Jurkat, Clone E6-1 (cell line): ENCODE results near the gene FAM131B.
A peak's percentile ranks its signal among the peaks of the same experiment; 100 is the strongest.
"Not testable (repeated sequence)": the region's sequence is repeated elsewhere in the genome, so short reads cannot be mapped to it uniquely, and the experiment has no call there.

Experiments
- DNase-seq: peaks from one replicate; pipeline ENCODE4 v3.0.0-alpha.2; 2011; ENCODE audit warnings: low read depth, low spot score
- H3K4me3 ChIP-seq: 2 replicates; pipeline ENCODE4 v1.5.1; 2011; ENCODE audit warnings: mild to moderate bottlenecking, low read length, control low read depth, moderate library complexity

FAM131B gene

DNA sequence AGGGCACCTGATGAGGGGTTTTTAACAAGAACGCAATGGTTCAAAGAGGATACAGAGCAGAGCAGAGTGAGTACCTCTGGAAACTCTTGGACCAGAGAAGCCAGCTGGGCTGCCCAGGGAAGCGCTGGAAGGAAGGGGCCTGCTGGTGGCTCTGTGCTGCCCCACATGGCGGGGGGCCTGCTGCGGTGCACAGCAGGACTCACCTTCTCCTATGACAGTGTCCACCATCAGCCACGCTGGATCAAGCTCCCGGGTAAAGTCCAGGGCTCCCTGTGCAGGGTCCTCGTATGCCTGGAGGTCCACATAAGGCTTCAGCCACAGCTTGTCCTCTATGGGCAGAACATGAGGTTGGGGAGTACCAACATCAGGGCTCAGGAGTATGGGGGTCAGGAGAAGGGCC, 33.7 kb upstream of the FAM131B start:
- H3K4me3 ChIP-seq: no peak overlapping the region
- no peak for DNase-seq

DNA sequence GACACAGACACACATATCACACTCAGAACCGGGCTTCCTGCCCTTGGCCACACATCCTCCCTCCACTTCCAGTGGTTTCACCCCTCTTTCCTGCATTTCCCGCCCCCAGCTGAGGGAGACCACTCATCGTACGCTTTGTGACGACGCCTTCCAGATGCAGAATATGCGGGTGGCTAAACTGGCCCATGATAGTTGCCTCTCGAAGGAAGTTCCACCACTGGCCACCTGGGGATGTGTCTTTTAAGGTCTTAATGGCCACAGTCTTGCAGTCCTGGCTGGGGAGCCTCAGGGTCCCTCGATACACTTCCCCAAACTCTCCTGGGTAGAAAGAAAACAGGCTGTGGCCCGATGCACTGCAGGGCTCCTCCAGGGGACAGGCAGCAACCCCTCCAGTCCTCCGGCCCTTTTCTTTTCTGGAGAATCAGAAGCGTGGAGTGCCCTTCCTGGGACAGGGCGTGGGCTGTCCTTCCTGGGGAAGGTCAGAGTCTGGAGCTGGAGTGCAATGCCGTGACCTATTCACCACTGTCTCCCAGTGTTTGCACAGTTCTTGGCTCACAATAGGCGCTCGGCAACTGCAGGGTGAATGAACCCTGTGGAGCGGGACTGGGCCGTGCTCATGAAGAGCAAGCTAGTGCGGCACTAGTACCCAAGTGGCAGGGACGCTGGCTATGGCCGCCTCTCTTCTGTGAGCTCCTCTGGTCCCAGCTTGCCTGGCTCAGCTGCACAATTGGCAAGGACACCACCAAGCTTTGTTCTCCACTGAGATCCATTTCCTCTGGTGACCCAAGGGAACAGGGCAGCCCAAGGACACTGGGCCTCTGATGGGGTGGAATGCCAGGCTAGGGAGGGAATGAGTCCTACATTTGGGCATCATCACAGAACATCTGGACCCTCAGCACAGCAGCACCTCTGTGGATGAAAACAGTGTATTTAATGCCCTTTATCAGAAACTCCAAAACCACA, 33.0 kb upstream of the FAM131B start:
- DNase-seq: no peak
- H3K4me3 ChIP-seq: no peak overlapping the region

DNA sequence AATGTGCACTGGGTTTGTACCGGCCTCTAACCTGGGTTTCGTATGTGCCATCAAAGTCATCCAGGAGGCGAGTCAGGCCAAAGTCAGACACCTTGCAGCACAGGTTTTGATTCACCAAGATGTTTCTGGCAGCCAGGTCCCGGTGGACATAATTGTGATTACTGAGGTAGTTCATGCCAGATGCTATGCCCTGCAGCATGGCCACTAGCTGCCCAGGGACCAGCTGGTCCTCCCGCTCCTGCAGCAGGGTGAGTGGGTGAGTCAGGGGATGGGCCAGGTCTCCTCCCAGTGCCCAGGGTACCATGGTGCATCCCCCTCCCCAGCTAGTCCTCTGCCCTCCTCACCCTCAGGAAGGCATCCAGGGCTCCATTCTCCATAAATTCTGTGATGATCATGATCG, 32.3 kb upstream of the FAM131B start:
- H3K4me3 ChIP-seq: no peak overlapping the region
- no peak for DNase-seq

GRCh38 chr7:143394068-143394467, 31.6 kb upstream of the FAM131B start:
- no peak overlapping the region for H3K4me3 ChIP-seq
- no peak for DNase-seq

GRCh38 chr7:143393267-143394041, 30.9 kb upstream of the FAM131B start:
- H3K4me3 ChIP-seq: no peak overlapping the region
- no peak for DNase-seq

DNA sequence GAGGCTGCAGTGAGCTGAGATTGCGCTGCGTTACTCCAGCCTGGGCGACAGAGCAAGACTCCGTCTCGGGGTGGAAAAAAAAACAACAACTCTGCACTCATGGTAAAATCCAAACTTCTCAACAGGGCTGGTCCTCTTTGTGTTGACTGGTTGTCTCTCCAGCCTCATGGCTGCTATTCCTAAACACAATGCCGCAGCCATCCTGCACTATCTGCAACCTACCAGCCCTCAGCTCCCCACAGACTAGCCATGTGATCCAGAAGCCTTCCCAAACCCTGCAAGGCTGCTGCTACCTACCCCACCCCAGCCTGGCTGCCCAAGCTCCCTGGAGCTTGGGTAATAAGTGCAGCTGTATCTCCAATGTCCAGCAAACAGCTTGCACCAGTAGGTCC, 30.4 kb upstream of the FAM131B start:
- DNase-seq: no peak
- no peak overlapping the region for H3K4me3 ChIP-seq

DNA sequence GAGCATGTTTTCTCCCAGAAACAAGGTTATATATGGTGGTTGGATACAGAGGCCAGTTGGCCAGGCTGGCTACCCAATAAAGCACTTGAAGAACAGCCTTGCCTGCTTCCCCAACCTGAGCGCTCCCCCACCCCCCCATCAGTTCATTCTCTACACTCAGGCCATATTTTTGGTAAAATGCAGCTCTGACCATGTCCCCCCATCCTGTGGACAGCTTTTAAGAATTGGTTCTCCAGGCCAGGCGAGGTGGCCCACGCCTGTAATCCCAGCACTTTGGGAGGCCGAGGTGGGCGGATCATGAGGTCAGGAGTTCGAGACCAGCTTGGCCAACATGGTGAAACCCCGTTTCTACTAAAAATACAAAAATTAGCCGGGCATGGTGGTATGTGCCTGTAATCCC, 29.9 kb upstream of the FAM131B start:
- H3K4me3 ChIP-seq, DNase-seq: not testable (repeated sequence)

DNA sequence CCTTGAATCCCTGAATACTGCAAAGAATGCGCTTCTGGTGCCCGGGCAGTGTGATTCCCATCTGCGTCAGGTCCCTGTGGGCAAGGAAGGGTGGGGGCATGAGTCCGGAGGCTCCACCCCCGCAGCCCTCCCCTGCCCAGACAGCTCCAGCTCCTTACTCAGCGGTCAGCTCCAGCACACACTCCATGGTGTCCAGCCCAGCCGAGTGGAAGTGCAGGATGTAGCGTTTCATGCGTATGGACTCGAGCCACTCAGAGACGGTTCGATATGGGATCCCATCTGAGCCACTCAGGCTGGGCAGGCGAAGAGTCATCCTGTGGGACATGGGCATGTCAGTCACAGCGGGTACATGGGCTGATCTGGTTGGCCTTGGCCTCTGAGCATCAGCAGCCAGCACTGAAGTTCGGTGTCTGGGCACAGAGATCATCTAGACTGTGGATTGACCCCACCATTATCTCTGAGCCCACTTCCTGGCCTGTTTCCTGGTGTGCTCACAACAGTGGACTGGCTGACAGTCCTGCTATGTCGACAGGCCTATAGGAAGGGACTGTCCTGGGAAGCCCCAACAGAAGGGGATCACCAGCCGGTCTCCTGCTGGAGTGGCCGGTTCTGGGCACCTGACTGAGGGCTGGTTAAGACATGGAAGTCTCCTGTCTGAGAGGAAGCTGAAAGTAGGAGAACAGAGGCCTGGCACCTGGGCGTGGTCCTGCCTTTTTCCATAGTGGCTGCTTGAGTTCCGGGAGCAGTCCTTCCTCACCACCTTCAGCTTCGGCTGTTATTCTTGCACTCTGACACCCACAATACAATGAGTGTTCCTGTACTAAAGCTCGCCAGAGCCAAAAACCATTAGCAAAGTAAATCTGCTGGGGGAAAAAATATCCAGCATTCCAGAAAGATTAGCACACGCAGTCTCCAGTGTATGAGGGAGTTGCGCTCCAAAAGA, 29.2 kb upstream of the FAM131B start:
- no peak overlapping the region for H3K4me3 ChIP-seq
- no peak for DNase-seq

GRCh38 chr7:143390773-143391317, 28.3 kb upstream of the FAM131B start:
- no peak overlapping the region for H3K4me3 ChIP-seq
- DNase-seq: no peak

GRCh38 chr7:143390104-143390772, 27.7 kb upstream of the FAM131B start:
- no peak for DNase-seq

GRCh38 chr7:143389316-143390103, 27.0 kb upstream of the FAM131B start:
- no peak overlapping the region for H3K4me3 ChIP-seq

More at GRCh38 chr7:143390104-143390772, 27.7 kb upstream of the FAM131B start:
- no peak overlapping the region for H3K4me3 ChIP-seq

GRCh38 chr7:143388491-143389101, 26.1 kb upstream of the FAM131B start:
- no peak overlapping the region for H3K4me3 ChIP-seq
- DNase-seq: no peak

More at GRCh38 chr7:143389316-143390103, 27.0 kb upstream of the FAM131B start:
- no peak for DNase-seq

DNA sequence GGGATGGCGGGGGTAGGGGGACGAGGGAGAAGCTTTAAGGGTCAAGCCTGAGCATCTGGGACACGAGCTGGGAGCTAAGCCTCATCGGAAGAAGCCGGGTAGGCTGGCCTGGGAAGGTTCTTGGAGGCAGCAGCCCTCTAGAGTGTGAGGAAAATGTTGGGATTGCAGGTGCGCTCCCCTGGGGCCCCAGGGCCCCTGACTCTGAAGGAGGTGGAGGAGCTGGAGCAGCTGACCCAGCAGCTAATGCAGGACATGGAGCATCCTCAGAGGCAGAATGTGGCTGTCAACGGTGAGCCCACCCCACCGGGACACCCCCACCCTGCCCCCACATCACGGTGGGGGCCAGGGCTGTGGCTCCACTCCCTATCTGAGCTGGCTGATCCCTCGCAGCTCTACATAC, 25.5 kb upstream of the FAM131B start:
- H3K4me3 ChIP-seq: no peak overlapping the region
- DNase-seq: no peak

DNA sequence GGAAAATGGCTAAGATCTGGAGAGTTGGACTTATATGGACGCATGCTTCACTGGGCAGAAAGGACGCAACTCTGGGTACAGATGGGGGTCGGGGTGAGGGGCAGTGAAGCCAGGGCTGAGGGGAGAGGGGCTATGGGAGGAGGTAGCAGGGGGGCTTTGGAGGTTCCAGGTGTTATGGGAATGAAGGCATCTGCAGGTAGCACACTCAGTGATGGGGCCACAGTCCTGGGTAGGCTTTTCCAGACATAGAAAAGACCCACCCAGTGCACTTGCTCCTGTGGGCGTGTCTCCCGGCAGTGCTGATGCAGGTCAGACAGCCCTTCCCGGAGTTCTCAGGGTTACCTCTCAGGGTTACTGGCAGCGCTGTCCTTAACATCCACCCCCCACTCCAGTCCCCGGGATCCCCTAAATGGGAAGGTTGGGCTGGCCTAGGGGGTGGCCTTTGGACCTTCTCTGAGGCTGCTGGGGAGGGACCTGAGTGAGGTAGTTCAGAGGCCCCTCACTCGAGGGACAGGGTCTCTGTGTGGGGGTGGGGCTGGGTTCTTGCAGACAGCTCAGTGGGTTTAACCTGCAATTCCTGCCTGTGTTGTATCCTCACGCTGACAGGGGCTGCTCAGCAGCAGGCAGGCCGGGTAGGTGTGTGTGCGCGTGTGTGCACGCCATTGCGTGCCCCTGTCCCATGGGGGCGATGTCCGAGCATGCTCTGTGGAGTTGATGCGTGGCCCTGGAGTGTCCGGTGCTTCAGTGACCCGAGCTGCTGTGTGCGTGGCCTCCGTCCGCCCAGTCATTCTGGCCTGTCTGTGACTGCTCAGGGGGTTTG, 24.9 kb upstream of the FAM131B start:
- no peak overlapping the region for H3K4me3 ChIP-seq
- DNase-seq: no peak

DNA sequence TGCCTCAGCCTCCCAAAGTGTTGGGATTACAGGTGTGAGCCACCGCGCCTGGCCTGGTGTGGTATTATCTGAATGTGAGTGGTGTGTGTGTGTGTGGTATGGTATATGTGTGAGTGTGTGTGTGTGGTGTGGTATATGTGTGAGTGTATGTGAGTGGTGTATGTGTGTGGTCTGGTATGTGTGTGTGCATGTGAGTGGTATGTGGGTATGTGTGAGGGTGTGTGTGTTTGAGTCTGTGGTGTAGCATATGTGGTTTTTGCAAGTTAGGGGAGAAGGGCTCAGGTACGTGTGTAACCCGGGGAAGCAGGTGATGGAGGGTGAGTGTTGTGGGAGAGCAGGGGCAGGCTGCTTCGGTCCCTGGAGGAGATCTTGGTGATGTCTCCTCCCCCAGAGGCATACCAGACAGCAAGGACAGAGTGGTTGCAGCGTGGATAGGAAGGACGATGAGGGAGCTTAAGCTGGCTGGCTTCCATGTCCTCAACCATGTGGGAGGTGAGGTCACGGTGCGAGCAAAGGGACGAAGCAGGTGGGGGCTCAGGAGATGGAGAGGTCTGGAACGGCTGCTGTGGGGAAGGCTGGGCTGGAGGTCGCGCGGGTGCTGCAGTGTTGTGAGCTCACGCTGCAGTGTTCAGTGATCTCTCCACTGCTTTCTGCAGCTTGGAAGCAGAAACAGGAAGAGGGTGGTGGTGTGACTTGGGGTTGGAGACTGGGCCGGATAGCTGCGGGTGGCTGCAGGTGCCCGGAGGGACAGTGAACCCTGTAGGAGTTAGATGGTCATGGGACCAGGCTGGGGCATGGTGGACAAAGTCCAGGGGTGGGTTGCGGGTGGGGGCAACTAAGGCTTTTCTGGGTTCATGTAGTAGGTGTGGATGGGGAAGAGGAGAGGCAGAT, 23.6 kb upstream of the FAM131B start:
- peak overlapping the region; percentile 2 for H3K4me3 ChIP-seq

More for the DNA sequence above, 23.6 kb upstream of the FAM131B start:
- DNase-seq: peak; percentile 42
